ENCODE results near the gene KCNN1. TPM values are rescaled to one million over a fixed set of nuclear protein-coding genes. Genes with fewer than 3 reads are reported as not detected.
"Not testable (repeated sequence)": the region's sequence is repeated elsewhere in the genome, so short reads cannot be mapped to it uniquely, and the experiment has no call there.

The KCNN1 gene
- total and polyA plus RNA-seq, 4 donors = 0.14 to 0.60 (median 0.19) TPM; not detected in 1

DNA sequence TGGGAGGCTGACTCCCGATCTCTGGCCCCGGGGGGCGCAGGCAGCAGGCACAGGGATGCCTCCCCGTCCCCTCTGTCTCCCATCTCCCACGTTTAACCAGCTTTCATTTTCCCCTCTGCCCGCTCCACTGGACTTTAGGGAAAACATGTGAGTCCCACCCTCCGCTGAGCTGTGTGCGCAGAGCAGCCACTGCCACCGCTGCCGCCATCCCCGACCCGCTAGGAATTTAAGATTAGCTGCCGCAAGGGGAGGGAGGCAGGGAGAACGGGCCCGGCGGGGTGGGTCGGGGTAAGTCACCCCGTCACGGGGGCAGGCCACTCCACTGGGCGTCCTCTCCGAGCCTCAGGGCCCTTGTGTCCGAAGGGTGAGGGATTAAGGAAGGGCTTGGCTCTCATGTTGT is 15.5 kb downstream of the KCNN1 start:
- DNase-seq (no peak), ATAC-seq (ENCODE audit: insufficient read depth, low FRiP score) (no peak)
- WGBS, 2 donors = 80 to 91% methylated on average over 22 of the region's 22 CpGs
- Histone ChIP-seq H3K27ac (ENCODE audit: low read depth in 1 of 2, low read length in 1 of 2) (no peak overlapping the region), H3K4me1 (ENCODE audit: control insufficient read depth in 5 of 5, insufficient read depth in 5 of 5, low read length in 5 of 5) (no peaks in the 10 kb centered on the region), H3K27me3 (ENCODE audit: control insufficient read depth in 3 of 3, insufficient read depth in 3 of 3, low read length in 2 of 3) (no peaks in the 10 kb centered on the region), H3K4me3 (no peak overlapping the region), H3K9me3 (ENCODE audit: control insufficient read depth in 4 of 4, insufficient read depth in 3 of 4, low read length in 3 of 4) (peaks cover 0 to 4% (median 0%) of the 10 kb centered on the region in 4 donors), H3K36me3 (ENCODE audit: control insufficient read depth in 4 of 4, insufficient read depth in 4 of 4, low read length in 4 of 4) (no peaks in the 10 kb centered on the region), H3K9ac (ENCODE audit: insufficient read depth in 1 of 2, low read length in 2 of 2) (no peak overlapping the region)
- TF ChIP-seq, protein P1, sequence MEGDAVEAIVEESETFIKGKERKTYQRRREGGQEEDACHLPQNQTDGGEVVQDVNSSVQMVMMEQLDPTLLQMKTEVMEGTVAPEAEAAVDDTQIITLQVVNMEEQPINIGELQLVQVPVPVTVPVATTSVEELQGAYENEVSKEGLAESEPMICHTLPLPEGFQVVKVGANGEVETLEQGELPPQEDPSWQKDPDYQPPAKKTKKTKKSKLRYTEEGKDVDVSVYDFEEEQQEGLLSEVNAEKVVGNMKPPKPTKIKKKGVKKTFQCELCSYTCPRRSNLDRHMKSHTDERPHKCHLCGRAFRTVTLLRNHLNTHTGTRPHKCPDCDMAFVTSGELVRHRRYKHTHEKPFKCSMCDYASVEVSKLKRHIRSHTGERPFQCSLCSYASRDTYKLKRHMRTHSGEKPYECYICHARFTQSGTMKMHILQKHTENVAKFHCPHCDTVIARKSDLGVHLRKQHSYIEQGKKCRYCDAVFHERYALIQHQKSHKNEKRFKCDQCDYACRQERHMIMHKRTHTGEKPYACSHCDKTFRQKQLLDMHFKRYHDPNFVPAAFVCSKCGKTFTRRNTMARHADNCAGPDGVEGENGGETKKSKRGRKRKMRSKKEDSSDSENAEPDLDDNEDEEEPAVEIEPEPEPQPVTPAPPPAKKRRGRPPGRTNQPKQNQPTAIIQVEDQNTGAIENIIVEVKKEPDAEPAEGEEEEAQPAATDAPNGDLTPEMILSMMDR (IDR thresholded peaks at IDR 0.05; ENCODE audit: control extremely low read depth, extremely low read depth) = no peak

DNA sequence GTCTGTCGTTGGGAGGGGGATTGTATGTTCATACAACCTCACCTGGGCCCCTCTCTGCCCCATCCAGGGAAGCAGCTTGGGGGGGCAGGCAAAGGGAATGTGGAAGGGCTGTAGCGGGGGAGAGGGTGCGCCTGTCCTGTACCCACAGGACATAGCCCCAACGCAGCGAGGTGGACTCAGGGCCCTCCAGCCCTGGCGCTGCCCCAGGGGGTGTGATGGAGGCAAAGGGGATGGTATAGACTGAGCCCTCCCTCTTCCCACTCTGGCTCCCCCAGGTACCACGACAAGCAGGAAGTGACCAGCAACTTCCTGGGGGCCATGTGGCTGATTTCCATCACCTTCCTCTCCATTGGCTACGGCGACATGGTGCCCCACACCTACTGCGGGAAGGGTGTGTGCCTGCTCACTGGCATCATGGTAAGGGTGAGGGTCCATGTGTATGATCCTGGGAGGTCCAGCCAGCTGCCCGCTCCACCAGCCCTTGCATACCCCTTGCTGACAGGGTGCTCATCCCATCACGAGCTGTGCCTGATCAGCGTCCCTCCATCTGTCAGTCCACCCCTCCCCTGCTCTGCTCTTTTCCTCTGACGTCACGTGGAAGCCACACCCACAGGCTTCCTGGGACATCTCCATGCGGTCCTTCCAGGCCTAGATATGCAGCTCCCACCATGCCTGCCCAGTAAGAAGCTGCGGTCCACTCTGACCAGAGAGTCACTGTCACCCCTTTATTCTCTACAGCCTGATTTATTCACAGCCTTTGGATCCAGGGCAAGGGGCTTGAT is 18.3 kb downstream of the KCNN1 start:
- 73 to 79% methylated on average over 17 of the region's 17 CpGs for WGBS, 2 donors
- H3K4me1 ChIP-seq (ENCODE audit: control insufficient read depth in 5 of 5, insufficient read depth in 5 of 5, low read length in 5 of 5) = no peaks in the 10 kb centered on the region
- no peaks in the 10 kb centered on the region for H3K27me3 ChIP-seq (ENCODE audit: control insufficient read depth in 3 of 3, insufficient read depth in 3 of 3, low read length in 2 of 3)
- no peak overlapping the region for H3K4me3 ChIP-seq
- TF ChIP-seq, protein P1 (IDR thresholded peaks at IDR 0.05; ENCODE audit: control extremely low read depth, extremely low read depth) = no peak
- peaks cover 0 to 6% (median 0%) of the 10 kb centered on the region in 4 donors for H3K9me3 ChIP-seq (ENCODE audit: control insufficient read depth in 4 of 4, insufficient read depth in 3 of 4, low read length in 3 of 4)
- H3K9ac ChIP-seq (ENCODE audit: insufficient read depth in 1 of 2, low read length in 2 of 2) = no peak overlapping the region
- H3K36me3 ChIP-seq (ENCODE audit: control insufficient read depth in 4 of 4, insufficient read depth in 4 of 4, low read length in 4 of 4) = no peaks in the 10 kb centered on the region
- ATAC-seq (ENCODE audit: insufficient read depth, low FRiP score) (no peak), DNase-seq (no peak)
- no peak overlapping the region for H3K27ac ChIP-seq (ENCODE audit: low read depth in 1 of 2, low read length in 1 of 2)

DNA sequence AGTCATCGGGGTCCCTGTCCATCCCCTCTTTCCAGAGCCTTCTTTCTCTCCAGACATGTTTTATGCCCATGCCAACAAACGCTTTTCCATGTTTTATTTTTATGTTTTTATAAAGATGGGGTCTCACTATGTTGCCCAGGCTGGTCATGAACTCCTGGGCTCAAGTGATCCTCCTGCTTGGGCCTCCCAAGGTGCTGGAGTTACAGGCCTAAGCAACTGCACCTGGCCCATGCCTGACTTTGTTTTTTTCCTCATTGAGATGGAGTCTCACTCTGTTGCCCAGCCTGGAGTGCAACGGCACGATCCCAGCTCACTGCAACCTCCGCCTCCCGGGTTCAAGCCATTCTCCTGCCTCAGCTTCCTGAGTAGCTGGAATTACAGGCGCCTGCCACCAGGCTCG is 19.7 kb downstream of the KCNN1 start:
- H3K4me3 ChIP-seq; H3K27me3 ChIP-seq (ENCODE audit: control insufficient read depth in 3 of 3, insufficient read depth in 3 of 3, low read length in 2 of 3); ATAC-seq (ENCODE audit: insufficient read depth, low FRiP score); H3K36me3 ChIP-seq (ENCODE audit: control insufficient read depth in 4 of 4, insufficient read depth in 4 of 4, low read length in 4 of 4); H3K9me3 ChIP-seq (ENCODE audit: control insufficient read depth in 4 of 4, insufficient read depth in 3 of 4, low read length in 3 of 4); DNase-seq; H3K9ac ChIP-seq (ENCODE audit: insufficient read depth in 1 of 2, low read length in 2 of 2); H3K4me1 ChIP-seq (ENCODE audit: control insufficient read depth in 5 of 5, insufficient read depth in 5 of 5, low read length in 5 of 5); H3K27ac ChIP-seq (ENCODE audit: low read depth in 1 of 2, low read length in 1 of 2): not testable (repeated sequence)
- WGBS, 2 donors = 81 to 87% methylated on average over 8 of the region's 8 CpGs

DNA sequence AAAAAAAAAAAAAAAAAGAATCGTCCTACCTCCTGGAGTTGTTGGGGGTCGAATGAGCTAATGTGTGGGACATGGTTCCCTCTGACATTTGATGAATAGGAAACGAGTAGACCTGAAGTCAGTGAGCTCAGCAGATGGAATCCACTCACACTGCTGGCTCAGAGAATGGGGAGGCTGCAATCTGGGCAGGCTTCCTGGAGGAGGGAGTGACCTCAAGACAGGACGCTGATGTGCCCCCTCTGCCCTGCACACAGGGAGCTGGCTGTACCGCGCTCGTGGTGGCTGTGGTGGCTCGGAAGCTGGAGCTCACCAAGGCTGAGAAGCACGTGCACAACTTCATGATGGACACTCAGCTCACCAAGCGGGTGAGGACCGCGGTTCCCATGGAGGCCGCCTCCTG is 21.3 kb downstream of the KCNN1 start:
- 92 to 97% methylated on average over 13 of the region's 13 CpGs for WGBS, 2 donors
- no peaks in the 10 kb centered on the region for H3K36me3 ChIP-seq (ENCODE audit: control insufficient read depth in 4 of 4, insufficient read depth in 4 of 4, low read length in 4 of 4)
- H3K27ac ChIP-seq (ENCODE audit: low read depth in 1 of 2, low read length in 1 of 2) = no peak overlapping the region
- no peak overlapping the region for H3K9ac ChIP-seq (ENCODE audit: insufficient read depth in 1 of 2, low read length in 2 of 2)
- no peaks in the 10 kb centered on the region for H3K4me1 ChIP-seq (ENCODE audit: control insufficient read depth in 5 of 5, insufficient read depth in 5 of 5, low read length in 5 of 5)
- DNase-seq = no peak
- no peaks in the 10 kb centered on the region for H3K27me3 ChIP-seq (ENCODE audit: control insufficient read depth in 3 of 3, insufficient read depth in 3 of 3, low read length in 2 of 3)
- no peak overlapping the region for H3K4me3 ChIP-seq
- no peak for ATAC-seq (ENCODE audit: insufficient read depth, low FRiP score)
- TF ChIP-seq, protein P1 (IDR thresholded peaks at IDR 0.05; ENCODE audit: control extremely low read depth, extremely low read depth) = no peak
- H3K9me3 ChIP-seq (ENCODE audit: control insufficient read depth in 4 of 4, insufficient read depth in 3 of 4, low read length in 3 of 4) = peaks cover 0 to 3% (median 0%) of the 10 kb centered on the region in 4 donors

All from lung (tissue), 12 donors.